Activated CD4-positive, alpha-beta T cell treated with anti-CD3 and anti-CD28 coated beads for 48 hours (primary cell): ENCODE data around the gene SHISA6.

Experiments
- DNase-seq: peaks from one replicate; pipeline ENCODE4 v3.0.0-alpha.2; 2020

Gene SHISA6

DNA sequence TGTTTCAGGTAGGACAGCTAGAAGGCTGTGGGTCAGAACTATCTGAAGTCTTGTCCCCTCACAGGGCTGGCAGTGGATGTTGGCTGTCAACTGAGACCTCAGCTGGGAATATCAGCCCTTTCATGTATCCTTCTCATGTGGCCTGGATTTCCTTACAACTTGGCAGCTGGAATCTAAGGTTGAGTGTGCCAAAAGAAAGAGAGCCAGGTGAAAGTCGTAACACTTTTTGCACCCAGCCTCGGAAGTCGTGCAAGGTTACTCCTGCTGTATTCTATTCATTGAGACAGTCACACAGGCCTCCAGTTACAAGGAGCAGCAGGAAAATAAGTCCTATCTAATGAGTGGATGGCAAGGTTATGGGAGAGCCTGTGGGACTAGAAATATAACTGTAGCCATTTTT lies 304.7 kb downstream of the SHISA6 start:
- no peak for DNase-seq

GRCh38 chr17:11547853-11548252 lies 306.8 kb downstream of the SHISA6 start:
- no peak for DNase-seq

GRCh38 chr17:11548398-11548797 lies 307.4 kb downstream of the SHISA6 start:
- no peak for DNase-seq

DNA sequence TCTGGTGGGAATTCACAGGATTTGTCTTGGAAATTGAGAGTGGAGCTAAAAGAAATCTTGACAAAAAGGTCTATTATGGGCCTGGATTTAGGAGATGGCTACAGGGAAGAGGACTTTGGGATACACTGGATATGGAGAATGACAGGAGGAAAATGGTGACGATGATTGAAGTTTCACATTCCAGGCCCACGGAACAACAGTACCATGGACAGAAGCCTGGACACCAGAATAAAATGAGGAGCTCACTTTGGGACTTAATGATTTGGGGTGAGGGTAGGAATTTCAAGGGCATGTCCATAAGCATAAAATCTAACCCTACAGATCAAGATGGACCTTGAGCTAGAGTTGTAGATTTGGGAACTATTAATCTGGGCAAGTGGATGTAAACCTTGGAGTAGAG lies 309.4 kb downstream of the SHISA6 start:
- DNase-seq: no peak

DNA sequence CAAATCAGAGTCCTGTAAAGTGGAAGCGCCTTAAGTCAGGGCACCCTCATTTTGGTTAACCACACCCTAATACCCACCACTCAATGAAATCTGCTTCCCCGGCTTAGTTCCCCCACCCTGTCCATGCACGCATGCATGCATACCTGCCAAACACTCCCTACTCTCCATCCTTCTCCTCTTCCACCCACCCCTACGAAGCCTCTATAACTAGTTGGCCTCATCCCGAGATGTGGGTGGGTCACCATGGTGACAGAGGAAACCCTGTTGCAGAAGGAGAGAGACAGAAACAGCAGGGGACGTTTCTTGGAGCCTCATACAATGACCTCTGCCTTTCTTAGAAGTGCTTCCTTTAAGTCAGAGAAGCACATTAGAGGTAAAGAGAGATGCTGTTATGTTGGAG lies 310.4 kb downstream of the SHISA6 start:
- DNase-seq: no peak

- no peak for DNase-seq
These were observed 312.1 kb downstream of the SHISA6 start for GRCh38 chr17:11553135-11553534.

DNA sequence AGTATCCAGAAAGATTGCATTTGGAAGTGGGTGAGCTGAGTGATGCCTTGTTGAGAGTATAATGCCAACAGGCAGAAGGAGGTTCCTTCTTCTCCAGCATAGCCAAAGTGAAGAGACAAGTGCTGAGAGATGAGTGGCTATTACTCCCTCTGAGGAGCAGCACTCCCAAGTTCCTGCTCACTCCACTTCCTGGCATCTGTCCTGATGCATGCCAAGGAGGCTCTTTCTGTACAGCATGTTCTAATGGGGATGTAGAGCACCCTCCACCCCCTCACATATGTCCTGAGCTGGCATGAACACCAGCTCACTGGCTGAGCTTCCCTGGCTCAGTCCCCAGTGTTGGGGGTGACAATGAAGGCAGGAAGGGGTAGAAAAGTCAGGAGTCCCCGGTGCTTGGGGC lies 313.0 kb downstream of the SHISA6 start:
- DNase-seq: no peak

- no peak for DNase-seq
These were observed 313.5 kb downstream of the SHISA6 start for GRCh38 chr17:11554542-11554941.

DNA sequence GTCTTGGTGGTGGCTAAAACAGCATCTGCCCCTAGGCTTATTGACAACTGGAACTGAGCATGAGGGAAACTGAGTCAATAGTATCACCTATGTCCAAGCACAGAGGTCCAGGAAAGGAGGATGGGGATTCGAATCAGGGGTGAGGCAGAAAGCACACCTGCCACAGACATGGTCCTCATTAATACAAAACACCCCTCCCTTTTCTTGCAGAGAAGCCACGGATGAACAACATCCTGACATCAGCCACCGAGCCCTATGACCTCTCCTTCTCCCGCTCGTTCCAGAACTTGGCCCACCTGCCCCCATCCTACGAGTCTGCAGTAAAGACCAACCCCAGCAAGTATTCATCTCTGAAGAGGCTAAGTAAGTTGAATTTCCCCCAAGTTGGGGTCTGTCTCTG lies 314.5 kb downstream of the SHISA6 start:
- no peak for DNase-seq

DNA sequence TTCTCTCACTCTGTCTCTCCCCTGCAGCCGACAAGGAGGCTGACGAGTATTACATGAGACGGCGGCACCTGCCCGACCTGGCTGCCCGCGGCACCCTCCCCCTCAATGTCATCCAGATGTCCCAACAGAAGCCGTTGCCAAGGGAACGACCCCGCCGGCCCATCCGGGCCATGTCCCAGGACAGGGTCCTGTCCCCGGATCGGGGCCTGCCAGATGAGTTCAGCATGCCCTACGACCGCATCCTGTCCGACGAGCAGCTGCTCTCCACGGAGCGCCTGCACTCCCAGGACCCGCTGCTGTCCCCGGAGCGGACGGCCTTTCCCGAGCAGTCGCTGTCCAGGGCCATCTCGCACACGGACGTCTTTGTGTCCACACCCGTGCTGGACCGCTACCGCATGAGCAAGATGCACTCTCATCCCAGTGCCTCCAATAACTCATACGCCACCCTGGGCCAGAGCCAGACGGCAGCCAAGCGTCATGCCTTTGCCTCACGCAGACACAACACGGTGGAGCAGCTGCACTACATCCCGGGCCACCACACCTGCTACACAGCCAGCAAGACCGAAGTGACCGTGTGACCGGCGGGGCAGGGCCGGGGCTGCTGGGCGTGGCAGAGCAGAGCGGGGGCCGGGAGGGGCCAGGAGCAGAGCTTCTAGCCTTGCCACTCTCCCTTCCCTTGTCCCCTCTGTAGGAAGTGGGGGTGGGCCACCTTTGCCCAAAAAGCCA lies 316.9 kb downstream of the SHISA6 start:
- no peak for DNase-seq

GRCh38 chr17:11558681-11559234 lies 317.7 kb downstream of the SHISA6 start:
- no peak for DNase-seq

- DNase-seq: no peak
These were observed 318.6 kb downstream of the SHISA6 start for GRCh38 chr17:11559601-11560000.

DNA sequence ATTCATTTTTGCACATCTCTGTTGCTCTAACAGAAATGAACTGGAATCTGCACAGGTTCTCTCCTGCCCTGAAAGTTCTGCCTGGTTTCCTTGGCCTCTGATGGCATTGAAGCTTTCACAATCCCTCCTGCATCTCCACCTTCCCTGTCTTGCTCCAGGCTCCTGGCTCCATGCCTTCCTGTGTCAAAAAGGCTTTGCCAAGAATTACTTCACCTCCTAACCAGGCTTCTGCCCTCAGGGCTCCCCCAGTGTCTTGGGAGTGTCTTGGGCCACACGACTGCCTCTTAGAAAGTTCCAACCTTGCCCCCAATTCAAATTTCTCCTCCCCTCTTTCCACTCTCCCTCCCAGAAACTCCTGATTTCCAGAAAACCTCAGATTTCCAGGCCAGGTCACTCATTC lies 320.3 kb downstream of the SHISA6 start:
- DNase-seq: no peak

DNA sequence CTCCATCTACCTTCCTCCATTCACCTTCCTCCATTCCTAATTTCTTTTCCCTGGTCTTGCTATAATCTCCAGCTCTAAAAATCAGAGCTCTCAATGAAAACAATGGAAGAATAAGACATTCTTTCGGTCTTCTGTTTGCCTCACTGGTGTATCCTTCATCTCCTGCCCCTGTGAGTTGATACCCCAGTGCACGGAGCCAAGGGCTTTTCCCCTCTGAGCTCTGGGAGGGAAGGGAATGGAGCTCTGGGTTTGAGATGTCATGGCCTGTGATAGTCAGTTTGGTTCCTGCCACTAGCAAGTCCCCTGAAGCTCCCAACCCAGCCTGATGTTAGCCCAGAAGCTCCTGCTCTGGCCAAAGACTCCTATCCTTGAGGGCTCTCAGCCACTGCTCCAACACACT lies 320.7 kb downstream of the SHISA6 start:
- no peak for DNase-seq

DNA sequence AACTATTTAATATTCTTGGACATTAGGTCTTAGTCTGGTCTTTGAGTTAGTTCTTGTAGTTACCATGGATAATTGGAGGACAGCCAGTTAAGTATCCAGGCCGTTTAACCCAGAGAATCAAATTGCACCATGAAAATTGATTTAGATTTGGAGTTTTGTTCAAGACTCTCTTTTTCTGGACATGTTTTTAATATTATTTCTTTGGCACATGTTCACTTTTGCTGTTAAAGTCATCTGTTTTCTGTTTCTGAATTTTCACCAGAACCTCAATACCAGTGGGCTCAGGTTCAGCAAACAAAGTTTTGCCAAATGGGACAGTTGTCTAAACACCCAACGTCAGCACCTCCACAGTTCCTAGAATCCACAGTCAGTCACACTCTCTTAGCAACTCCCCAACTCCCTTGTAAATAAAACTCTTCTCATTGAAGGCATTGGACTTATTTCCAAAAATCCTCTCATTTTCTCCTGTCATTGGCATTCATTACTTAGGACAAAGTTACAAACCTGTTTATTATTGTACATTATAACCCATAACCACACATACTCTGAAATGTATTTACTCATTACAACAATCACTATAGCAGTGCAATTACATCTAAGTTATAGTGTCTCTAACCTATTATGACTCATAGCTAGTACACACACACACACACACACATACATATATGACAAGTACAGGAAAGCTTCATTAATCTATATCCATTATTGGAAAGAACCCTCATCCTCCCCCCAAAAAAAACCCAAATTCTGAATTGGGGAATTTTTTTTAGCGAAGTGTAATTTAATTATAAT lies 323.8 kb downstream of the SHISA6 start:
- no peak for DNase-seq

GRCh38 chr17:11565591-11565990 lies 324.6 kb downstream of the SHISA6 start:
- DNase-seq: no peak

- DNase-seq: no peak
These were observed 338.0 kb downstream of the SHISA6 start for GRCh38 chr17:11578998-11579397.

GRCh38 chr17:11580677-11581076 lies 339.7 kb downstream of the SHISA6 start:
- DNase-seq: no peak

DNA sequence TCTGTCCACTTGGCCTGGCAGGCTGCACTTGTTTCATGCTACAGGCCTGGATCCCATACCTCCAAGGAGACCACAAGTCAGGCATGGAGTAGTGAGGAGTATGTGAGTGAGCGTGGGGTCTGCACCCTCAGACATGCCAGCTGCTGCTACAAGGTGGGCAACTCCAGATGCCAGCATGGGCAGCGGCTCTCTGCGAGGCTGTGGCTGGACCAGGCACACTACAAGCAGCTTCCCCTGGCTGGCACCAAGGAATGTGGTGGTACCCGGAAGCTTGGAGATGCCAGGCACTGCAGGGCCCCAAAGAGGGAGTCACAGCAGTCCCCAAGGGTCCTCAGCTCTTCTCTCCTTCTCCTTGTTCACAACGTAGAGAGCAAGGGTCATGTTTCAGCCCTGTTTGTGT lies 341.2 kb downstream of the SHISA6 start:
- no peak for DNase-seq

DNA sequence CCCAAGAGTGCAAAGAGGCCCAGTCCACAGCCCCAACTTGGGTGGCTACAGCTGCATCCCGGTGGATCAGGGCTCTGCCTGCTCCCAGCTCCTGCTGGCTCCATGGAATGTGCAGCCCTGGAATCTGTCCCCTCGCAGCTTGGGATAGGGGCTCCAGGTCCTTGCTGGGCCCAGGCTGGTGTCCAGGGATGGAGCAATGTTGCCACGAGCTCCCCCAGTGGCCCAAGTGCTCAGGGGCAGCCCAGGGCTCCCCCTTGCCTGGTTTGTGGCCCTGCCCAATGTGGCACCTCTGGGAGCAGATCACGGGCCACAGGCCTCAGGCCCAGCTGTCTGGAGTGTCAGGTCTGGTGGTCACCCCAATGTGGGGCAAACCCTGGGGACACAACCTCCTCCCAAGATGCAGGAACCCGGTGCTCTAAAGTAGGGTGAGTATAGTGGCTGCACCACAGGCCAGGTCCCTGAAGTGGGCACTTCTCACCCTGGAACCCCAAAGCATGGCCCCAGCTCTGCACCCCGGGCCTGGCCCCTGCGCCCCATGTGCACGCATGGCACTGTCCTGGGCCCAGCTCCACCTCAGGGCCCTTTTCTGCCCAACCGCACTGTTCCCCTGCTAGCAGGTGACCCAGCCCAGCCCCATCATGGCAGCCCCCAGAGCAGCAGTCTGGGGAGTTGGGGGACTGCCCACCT lies 342.4 kb downstream of the SHISA6 start:
- DNase-seq: no peak

DNA sequence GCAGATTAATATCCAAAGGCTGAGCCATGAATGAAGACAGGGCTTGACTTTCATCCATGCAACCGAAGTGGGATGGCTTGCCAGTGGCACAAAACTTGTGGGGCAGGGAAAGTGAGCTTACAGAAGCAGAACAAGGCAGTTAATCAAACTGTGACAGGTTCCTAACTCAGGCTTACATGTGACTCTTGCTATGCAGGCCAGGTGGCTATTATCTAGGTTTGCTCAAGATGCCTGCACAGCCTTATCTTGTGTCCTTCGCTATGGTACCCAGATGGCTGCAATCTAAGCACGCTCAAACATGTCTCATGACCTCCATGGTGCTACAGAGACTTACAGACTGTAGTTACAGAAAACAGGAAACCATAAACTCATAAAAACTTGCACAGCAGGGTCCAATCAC lies 348.7 kb downstream of the SHISA6 start:
- DNase-seq: no peak

- DNase-seq: peak; percentile 67
These were observed 357.5 kb downstream of the SHISA6 start, which contains the start of gene DNAH9 for GRCh38 chr17:11598274-11599221. Gene DNAH9 (plus strand): TSS chr17:11598470. CDS start chr17:11598499, 29 bp downstream.
